SK-N-MC (cell line): Measurements from ENCODE around the gene C4orf51.

Experiments
- DNase-seq: peaks from one replicate; pipeline ENCODE4 v3.0.0-alpha.2; 2011; ENCODE audit warnings: low read depth, low spot score
- H3K27ac ChIP-seq: fragments of 200-600 bp; sonication (generic); 2 replicates; pipeline ENCODE4 v1.5.1; 2016; ENCODE audit warnings: mixed run types
- H3K36me3 ChIP-seq: fragments of 200-600 bp; sonication (generic); 2 replicates; pipeline ENCODE4 v1.6.1; 2017; ENCODE audit warnings: antibody characterized with exemption, low read length, mixed read lengths; ENCODE audit not compliant: insufficient read depth
- H3K4me3 ChIP-seq: fragments of 200-600 bp; sonication (generic); 2 replicates; pipeline ENCODE4 v1.5.1; 2016
- H3K9ac ChIP-seq: fragments of 200-600 bp; sonication (generic); 2 replicates; pipeline ENCODE4 v1.8.0; 2017; ENCODE audit warnings: mixed run types, mixed read lengths; ENCODE audit not compliant: insufficient read length
- H3K9me3 ChIP-seq: fragments of 200-600 bp; sonication (generic); 2 replicates; pipeline ENCODE4 v1.6.1; 2017; ENCODE audit warnings: low read depth, mild to moderate bottlenecking, antibody characterized with exemption, low read length, moderate library complexity, mixed read lengths
- EZH2 ChIP-seq: fragments of 200-600 bp; sonication (generic); IDR thresholded peaks from one replicate; pipeline ENCODE4 v1.6.1; 2017; ENCODE audit warnings: antibody characterized with exemption
- FOXP2 ChIP-seq: optimal IDR thresholded peaks from 2 replicates; pipeline ENCODE3; 2011; ENCODE audit warnings: mild to moderate bottlenecking, moderate library complexity; ENCODE audit not compliant: insufficient read depth; ENCODE audit errors: extremely low read length, control extremely low read depth
- POLR2AphosphoS5 ChIP-seq: IDR thresholded peaks from 2 replicates; pipeline ENCODE4 v1.6.1; 2012; ENCODE audit warnings: mild to moderate bottlenecking, low read depth, low read length, borderline replicate concordance

The C4orf51 gene

GRCh38 chr4:145697332-145697731, 17.4 kb downstream of the C4orf51 start:
- no peak for DNase-seq
- Histone ChIP-seq H3K36me3 (no peaks in the 10 kb centered on the region), H3K9me3 (no peaks in the 10 kb centered on the region), H3K9ac (no peak overlapping the region), H3K4me3 (no peak overlapping the region), H3K27ac (no peak overlapping the region)
- TF ChIP-seq POLR2AphosphoS5 (no peak), EZH2 (no peak), FOXP2 (no peak)

- H3K4me3 ChIP-seq = no peak overlapping the region
- H3K27ac ChIP-seq = no peak overlapping the region
- no peaks in the 10 kb centered on the region for H3K36me3 ChIP-seq
- TF ChIP-seq POLR2AphosphoS5 (no peak), EZH2 (no peak), FOXP2 (no peak)
- DNase-seq = no peak
- H3K9me3 ChIP-seq = no peaks in the 10 kb centered on the region
- H3K9ac ChIP-seq = no peak overlapping the region
Measured at GRCh38 chr4:145698507-145698906, 18.6 kb downstream of the C4orf51 start.

GRCh38 chr4:145703850-145704497, 24.0 kb downstream of the C4orf51 start:
- Histone ChIP-seq H3K36me3 (no peaks in the 10 kb centered on the region), H3K9ac (no peak overlapping the region), H3K9me3 (no peaks in the 10 kb centered on the region), H3K4me3 (no peak overlapping the region), H3K27ac (no peak overlapping the region)
- TF ChIP-seq POLR2AphosphoS5 (no peak), FOXP2 (no peak), EZH2 (no peak)
- DNase-seq = no peak

- no peak for DNase-seq
- Histone ChIP-seq H3K36me3 (no peaks in the 10 kb centered on the region), H3K9me3 (no peaks in the 10 kb centered on the region), H3K4me3 (no peak overlapping the region), H3K27ac (no peak overlapping the region), H3K9ac (no peak overlapping the region)
- TF ChIP-seq POLR2AphosphoS5 (no peak), FOXP2 (no peak), EZH2 (no peak)
Measured at GRCh38 chr4:145709336-145709735, 29.4 kb downstream of the C4orf51 start.

GRCh38 chr4:145709843-145710242, 29.9 kb downstream of the C4orf51 start:
- Histone ChIP-seq H3K9ac (no peak overlapping the region), H3K27ac (no peak overlapping the region), H3K9me3 (no peaks in the 10 kb centered on the region), H3K36me3 (no peaks in the 10 kb centered on the region), H3K4me3 (no peak overlapping the region)
- no peak for TF ChIP-seq FOXP2
- no peak for TF ChIP-seq POLR2AphosphoS5
- TF ChIP-seq EZH2 = no peak
- DNase-seq = no peak

GRCh38 chr4:145716200-145716599, 36.3 kb downstream of the C4orf51 start:
- no peak for DNase-seq
- no peak overlapping the region for H3K27ac ChIP-seq

GRCh38 chr4:145716661-145717200, 36.8 kb downstream of the C4orf51 start:
- Histone ChIP-seq H3K36me3 (no peaks in the 10 kb centered on the region), H3K9ac (no peak overlapping the region), H3K4me3 (no peak overlapping the region), H3K27ac (no peak overlapping the region), H3K9me3 (no peaks in the 10 kb centered on the region)
- TF ChIP-seq FOXP2 (no peak), EZH2 (no peak), POLR2AphosphoS5 (no peak)
- DNase-seq = no peak

More at GRCh38 chr4:145716200-145716599, 36.3 kb downstream of the C4orf51 start:
- no peak overlapping the region for H3K4me3 ChIP-seq
- H3K9me3 ChIP-seq = no peaks in the 10 kb centered on the region
- H3K36me3 ChIP-seq = no peaks in the 10 kb centered on the region
- no peak for TF ChIP-seq POLR2AphosphoS5
- no peak for TF ChIP-seq FOXP2
- TF ChIP-seq EZH2 = no peak
- no peak overlapping the region for H3K9ac ChIP-seq

- H3K27ac ChIP-seq = no peak overlapping the region
- no peaks in the 10 kb centered on the region for H3K36me3 ChIP-seq
- DNase-seq = no peak
- no peak for TF ChIP-seq POLR2AphosphoS5
- no peak for TF ChIP-seq EZH2
- no peak for TF ChIP-seq FOXP2
- H3K9me3 ChIP-seq = no peaks in the 10 kb centered on the region
- no peak overlapping the region for H3K9ac ChIP-seq
- no peak overlapping the region for H3K4me3 ChIP-seq
Measured at GRCh38 chr4:145719752-145720624, 40.0 kb downstream of the C4orf51 start.
